GM18526 (cell line): ENCODE results near the gene POU5F1.

ENCODE experiments used
- POLR2A ChIP-seq: IDR thresholded peaks from 3 replicates; pipeline ENCODE4 v1.6.1; 2011; ENCODE audit not compliant: insufficient read length; ENCODE audit errors: extremely low read depth

The POU5F1 gene

GRCh38 chr6:31125586-31126363 lies 44.7 kb downstream of the POU5F1 start:
- TF ChIP-seq POLR2A, result no peak

- TF ChIP-seq POLR2A, result no peak
Observed at GRCh38 chr6:31125162-31125561, 45.3 kb downstream of the POU5F1 start.

GRCh38 chr6:31122791-31123706 lies 47.4 kb downstream of the POU5F1 start:
- no peak for TF ChIP-seq POLR2A

- no peak for TF ChIP-seq POLR2A
Observed at GRCh38 chr6:31121131-31121790, 49.2 kb downstream of the POU5F1 start.

DNA sequence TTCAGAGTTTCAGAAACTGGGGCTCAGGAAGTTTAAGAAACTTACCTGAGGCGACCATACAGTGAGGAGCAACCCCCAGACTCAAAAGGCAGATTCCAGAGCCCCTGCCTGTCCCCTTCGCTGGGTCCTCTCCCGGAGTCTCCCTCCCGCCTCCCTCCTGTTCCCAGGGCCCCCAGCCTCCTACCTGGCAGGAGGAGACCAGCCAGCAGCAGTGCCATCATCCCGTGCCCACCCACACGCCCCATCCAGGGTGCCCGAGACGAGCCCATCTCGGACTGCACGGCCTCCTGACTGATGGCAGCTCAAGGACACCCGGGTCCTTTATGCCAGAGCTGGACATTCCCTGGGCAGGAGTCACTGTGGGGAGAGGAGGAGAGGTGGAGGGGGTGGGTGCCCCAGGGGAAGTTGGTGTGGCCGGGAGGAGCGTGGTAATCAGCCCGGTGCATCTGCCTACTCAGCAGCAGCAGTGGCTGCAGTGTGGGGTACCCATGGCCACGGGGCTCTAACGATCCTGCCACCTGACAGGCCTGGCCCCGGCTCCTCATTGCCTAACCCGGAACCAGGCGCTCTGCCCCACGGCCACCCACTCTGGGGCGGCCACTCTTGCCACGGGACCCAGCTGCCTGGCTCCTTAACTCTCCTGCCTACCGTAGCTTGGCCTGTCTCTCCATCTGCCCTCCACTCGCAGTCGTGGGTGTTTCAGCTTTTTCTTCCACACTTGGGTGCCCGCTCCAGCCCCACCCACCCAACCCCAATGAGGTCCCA lies 50.1 kb downstream of the POU5F1 start, which contains the start of gene CDSN:
CDSN (minus strand) TSS at position 296 of the 765 bp plus-strand sequence; CDS start at position 269, 27 bp downstream.
- TF ChIP-seq POLR2A, result no peak

- no peak for TF ChIP-seq POLR2A
Observed at GRCh38 chr6:31118178-31118577, 52.3 kb downstream of the POU5F1 start.

DNA sequence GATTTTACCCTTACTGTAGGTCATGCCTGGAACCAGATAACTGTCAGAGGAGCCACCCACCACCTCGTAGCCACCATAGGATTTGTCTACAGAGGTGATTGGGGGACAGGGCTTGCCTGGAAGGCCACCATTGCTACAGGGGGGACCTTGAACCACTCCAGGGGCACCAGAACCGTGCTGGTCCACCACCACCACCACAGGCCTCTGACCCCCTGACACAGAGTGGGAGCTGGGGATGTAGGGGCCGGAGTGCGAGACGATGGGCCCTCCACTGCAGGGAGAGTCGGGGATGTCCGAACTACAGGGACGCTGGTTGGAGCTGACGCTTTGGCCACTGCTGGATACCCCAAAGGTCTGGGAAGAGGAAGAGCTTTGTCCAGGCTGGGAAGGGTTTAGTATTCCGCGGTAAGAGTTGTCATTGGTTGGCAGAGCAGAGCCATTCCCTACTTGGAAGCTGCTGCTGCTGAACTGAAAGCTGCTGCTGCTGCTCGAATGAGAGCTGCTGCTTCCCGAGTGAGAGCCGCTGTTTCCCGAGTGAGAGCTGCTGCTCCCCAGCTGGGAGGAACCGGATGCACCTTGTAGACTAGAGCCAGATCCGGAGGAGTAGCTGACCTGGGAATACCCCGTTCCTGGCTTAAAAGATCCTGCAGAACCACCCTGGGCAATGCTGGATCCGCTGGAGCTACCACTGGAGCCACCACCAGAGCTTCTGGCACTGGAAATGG lies 53.7 kb downstream of the POU5F1 start:
- TF ChIP-seq POLR2A, result no peak

- no peak for TF ChIP-seq POLR2A
Observed at GRCh38 chr6:31115941-31116560, 54.4 kb downstream of the POU5F1 start.

DNA sequence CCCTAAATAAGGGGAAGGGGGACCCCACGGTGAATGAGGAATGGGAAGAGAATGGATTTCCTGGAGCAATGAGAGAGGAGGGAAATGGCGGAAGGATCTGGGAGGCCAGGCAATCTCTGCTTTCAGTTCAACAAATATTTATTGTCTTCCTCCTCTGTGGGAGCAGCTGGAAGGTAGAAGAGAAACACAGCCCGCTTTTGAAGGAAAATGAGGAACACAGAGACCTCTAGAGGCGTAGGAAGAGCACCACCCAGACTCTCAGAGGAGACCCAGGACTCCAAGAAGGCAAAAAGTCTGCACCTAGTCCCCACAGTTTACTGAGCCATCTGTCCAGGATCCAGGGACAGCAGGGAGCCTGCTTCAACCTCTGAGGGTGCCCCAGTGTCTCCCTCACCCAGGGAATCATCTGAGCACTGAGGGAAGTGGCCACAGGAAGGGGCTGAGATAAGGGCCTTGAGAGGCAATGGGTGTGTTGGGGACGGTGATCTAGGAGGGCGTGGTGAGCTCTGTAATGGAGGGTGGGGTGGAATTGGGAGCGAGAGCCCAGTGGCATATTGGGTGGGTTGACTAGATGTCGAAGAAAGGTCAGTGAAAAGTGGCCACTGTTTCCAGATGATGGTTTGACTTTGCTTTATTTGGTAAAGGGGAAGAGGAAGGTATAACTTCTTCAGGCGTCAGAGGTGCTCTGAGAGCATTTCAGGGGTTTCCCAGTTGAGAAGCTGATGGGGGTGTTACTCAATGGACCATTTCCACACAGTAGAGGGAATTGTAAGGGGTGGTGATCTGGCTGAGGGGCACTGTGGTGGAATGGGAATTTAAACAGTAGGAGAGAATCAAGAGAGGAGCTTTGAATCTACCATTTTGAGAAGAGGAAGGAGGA lies 55.3 kb downstream of the POU5F1 start:
- TF ChIP-seq POLR2A, result no peak

GRCh38 chr6:31114541-31114878 lies 56.0 kb downstream of the POU5F1 start, which contains the start of gene PSORS1C1:
Gene PSORS1C1, plus strand, starts transcription at chr6:31114800. Its CDS starts 14,833 bp downstream, at chr6:31129633.
- TF ChIP-seq POLR2A, result no peak
